Gastroesophageal sphincter (tissue), 3 donors: Measurements from ENCODE around the gene PLEKHG3.

Experiments
- EP300 ChIP-seq: sonication (generic); formaldehyde crosslinking; IDR thresholded peaks from one replicate; pipeline ENCODE4 v1.6.1; 2017; ENCODE audit warnings: antibody characterized with exemption, mild to moderate bottlenecking
- POLR2A ChIP-seq, 2 donors: fragments of 450-650 bp; IDR thresholded peaks; one replicate each; pipeline ENCODE4 v1.6.1; 2017; ENCODE audit warnings: antibody characterized with exemption in 2 of 2, mild to moderate bottlenecking in 2 of 2, moderate library complexity in 1 of 2
- POLR2AphosphoS5 ChIP-seq: sonication (generic); formaldehyde crosslinking; IDR thresholded peaks from one replicate; pipeline ENCODE4 v1.6.1; 2017; ENCODE audit warnings: antibody characterized with exemption
- TF ChIP-seq, protein P1 (sequence below), 4 experiments: fragments of 200-600 bp in 2 of 4; fragments of 450-650 bp in 2 of 4; sonication (generic) in 1 of 4; IDR thresholded peaks; one replicate each; pipeline ENCODE4 v1.5.1; 2017 to 2019; ENCODE audit warnings: antibody characterized with exemption in 4 of 4, mild to moderate bottlenecking in 2 of 4, moderate library complexity in 2 of 4

DNA sequence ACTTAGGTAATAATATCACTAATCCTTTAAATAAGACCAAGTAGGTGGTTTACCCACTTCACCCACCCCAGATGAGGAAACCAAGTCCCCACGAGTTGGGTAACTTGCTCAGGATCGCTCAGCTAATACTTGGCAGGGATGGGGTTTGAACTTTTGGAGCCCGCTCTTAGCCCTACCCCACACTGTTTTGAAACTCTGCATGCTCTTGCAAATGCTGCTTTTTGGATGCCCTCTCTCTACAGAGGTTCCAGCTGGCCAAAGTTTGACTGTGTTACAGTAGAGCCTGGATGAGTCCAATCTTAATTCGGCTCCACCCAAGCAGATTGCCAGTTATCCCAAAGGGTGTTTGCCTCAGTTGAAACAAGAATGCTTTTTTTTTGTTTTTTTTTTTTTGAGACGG, 6.8 kb downstream of the PLEKHG3 start:
- no peak for TF ChIP-seq POLR2A (IDR thresholded peaks at IDR 0.05)
- TF ChIP-seq, protein P1, sequence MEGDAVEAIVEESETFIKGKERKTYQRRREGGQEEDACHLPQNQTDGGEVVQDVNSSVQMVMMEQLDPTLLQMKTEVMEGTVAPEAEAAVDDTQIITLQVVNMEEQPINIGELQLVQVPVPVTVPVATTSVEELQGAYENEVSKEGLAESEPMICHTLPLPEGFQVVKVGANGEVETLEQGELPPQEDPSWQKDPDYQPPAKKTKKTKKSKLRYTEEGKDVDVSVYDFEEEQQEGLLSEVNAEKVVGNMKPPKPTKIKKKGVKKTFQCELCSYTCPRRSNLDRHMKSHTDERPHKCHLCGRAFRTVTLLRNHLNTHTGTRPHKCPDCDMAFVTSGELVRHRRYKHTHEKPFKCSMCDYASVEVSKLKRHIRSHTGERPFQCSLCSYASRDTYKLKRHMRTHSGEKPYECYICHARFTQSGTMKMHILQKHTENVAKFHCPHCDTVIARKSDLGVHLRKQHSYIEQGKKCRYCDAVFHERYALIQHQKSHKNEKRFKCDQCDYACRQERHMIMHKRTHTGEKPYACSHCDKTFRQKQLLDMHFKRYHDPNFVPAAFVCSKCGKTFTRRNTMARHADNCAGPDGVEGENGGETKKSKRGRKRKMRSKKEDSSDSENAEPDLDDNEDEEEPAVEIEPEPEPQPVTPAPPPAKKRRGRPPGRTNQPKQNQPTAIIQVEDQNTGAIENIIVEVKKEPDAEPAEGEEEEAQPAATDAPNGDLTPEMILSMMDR (IDR thresholded peaks at IDR 0.05): no peak
- TF ChIP-seq EP300: no peak
- TF ChIP-seq POLR2AphosphoS5: no peak
